H9 (cell line): ENCODE data around the gene PAK6. TPM values are rescaled to one million over a fixed set of nuclear protein-coding genes. Genes with fewer than 3 reads are reported as not detected.

Experiments
- DNase-seq: peaks from one replicate; pipeline ENCODE4 v3.0.0-alpha.2; 2017
- H2AFZ ChIP-seq: one replicate; pipeline ENCODE4 v1.6.1; 2013; ENCODE audit warnings: mild to moderate bottlenecking, low read length, control low read depth, moderate library complexity
- H2AK5ac ChIP-seq: 2 replicates; pipeline ENCODE4 v1.6.1; 2013; ENCODE audit warnings: low read length, control low read depth, mixed read lengths; ENCODE audit not compliant: insufficient read length
- H2BK120ac ChIP-seq: one replicate; pipeline ENCODE4 v1.6.1; 2013; ENCODE audit warnings: low read depth, mild to moderate bottlenecking, low read length, control low read depth, inconsistent platforms; ENCODE audit not compliant: poor library complexity, severe bottlenecking
- H2BK12ac ChIP-seq: 2 replicates; pipeline ENCODE4 v1.6.1; 2013; ENCODE audit warnings: low read length, control low read depth, mixed read lengths, low read depth; ENCODE audit not compliant: insufficient read length
- H2BK15ac ChIP-seq: 2 replicates; pipeline ENCODE4 v1.6.1; 2013; ENCODE audit warnings: low read depth, low read length, control low read depth
- H2BK20ac ChIP-seq: one replicate; pipeline ENCODE4 v1.6.1; 2013; ENCODE audit warnings: low read depth, mild to moderate bottlenecking, low read length, control low read depth, inconsistent platforms; ENCODE audit not compliant: poor library complexity, severe bottlenecking
- H2BK5ac ChIP-seq: 2 replicates; pipeline ENCODE4 v1.6.1; 2013; ENCODE audit warnings: low read length, control low read depth, mixed read lengths; ENCODE audit not compliant: insufficient read length
- H3K14ac ChIP-seq: 2 replicates; pipeline ENCODE4 v1.6.1; 2013; ENCODE audit warnings: low read length, control low read depth; ENCODE audit not compliant: insufficient read depth
- H3K18ac ChIP-seq: 2 replicates; pipeline ENCODE4 v1.6.1; 2013; ENCODE audit warnings: low read depth, mild to moderate bottlenecking, mixed read lengths, low read length, control low read depth; ENCODE audit not compliant: insufficient read length
- H3K23ac ChIP-seq: 2 replicates; pipeline ENCODE4 v1.6.1; 2013; ENCODE audit warnings: low read length, control low read depth, mixed read lengths, low read depth; ENCODE audit not compliant: insufficient read length
- H3K23me2 ChIP-seq: 2 replicates; pipeline ENCODE4 v1.6.1; 2013; ENCODE audit warnings: low read depth, mild to moderate bottlenecking, mixed read lengths, low read length, control low read depth; ENCODE audit not compliant: insufficient read length, poor library complexity, severe bottlenecking
- H3K27ac ChIP-seq: 2 replicates; pipeline ENCODE4 v1.5.1; 2013; ENCODE audit warnings: low read length, control low read depth, mixed read lengths, low read depth; ENCODE audit not compliant: insufficient read length
- H3K27me3 ChIP-seq: 2 replicates; pipeline ENCODE4 v1.6.1; 2013; ENCODE audit warnings: low read length, control low read depth, inconsistent platforms; ENCODE audit not compliant: insufficient read depth
- H3K4ac ChIP-seq: 2 replicates; pipeline ENCODE4 v1.6.1; 2013; ENCODE audit warnings: low read depth, mild to moderate bottlenecking, control low read depth, inconsistent platforms, low read length, moderate library complexity
- H3K4me1 ChIP-seq: 2 replicates; pipeline ENCODE4 v1.6.1; 2013; ENCODE audit warnings: low read length, control low read depth, inconsistent platforms; ENCODE audit not compliant: insufficient read depth
- H3K4me2 ChIP-seq: 2 replicates; pipeline ENCODE4 v1.6.1; 2013; ENCODE audit warnings: low read length, control low read depth, mixed read lengths; ENCODE audit not compliant: insufficient read length, insufficient read depth
- H3K56ac ChIP-seq: 2 replicates; pipeline ENCODE4 v1.6.1; 2013; ENCODE audit warnings: low read depth, mild to moderate bottlenecking, mixed read lengths, low read length, control low read depth; ENCODE audit not compliant: insufficient read length
- H3K79me1 ChIP-seq: 2 replicates; pipeline ENCODE4 v1.6.1; 2013; ENCODE audit warnings: low read depth, mild to moderate bottlenecking, moderate library complexity, low read length, control low read depth, inconsistent platforms; ENCODE audit not compliant: insufficient read depth, poor library complexity, severe bottlenecking
- H3K79me2 ChIP-seq: 2 replicates; pipeline ENCODE4 v1.6.1; 2013; ENCODE audit warnings: low read length, control low read depth, inconsistent platforms; ENCODE audit not compliant: insufficient read depth
- H3K9ac ChIP-seq: 2 replicates; pipeline ENCODE4 v1.6.1; 2013; ENCODE audit warnings: low read length, control low read depth, mixed read lengths; ENCODE audit not compliant: insufficient read length; ENCODE audit errors: extremely low read depth
- H3K9me3 ChIP-seq: one replicate; pipeline ENCODE4 v1.6.1; 2013; ENCODE audit warnings: low read depth, low read length, inconsistent platforms; ENCODE audit not compliant: control insufficient read depth
- H3T11ph ChIP-seq: one replicate; pipeline ENCODE4 v1.6.1; 2013; ENCODE audit warnings: mild to moderate bottlenecking, low read length, control low read depth, inconsistent platforms
- H4K20me1 ChIP-seq: one replicate; pipeline ENCODE4 v1.6.1; 2013; ENCODE audit not compliant: control insufficient read depth, insufficient read length, insufficient read depth
- H4K5ac ChIP-seq: 2 replicates; pipeline ENCODE4 v1.6.1; 2013; ENCODE audit warnings: low read depth, mild to moderate bottlenecking, mixed read lengths, low read length, control low read depth; ENCODE audit not compliant: insufficient read length
- H4K8ac ChIP-seq: replicated peaks from 2 replicates; pipeline ENCODE4 v1.6.1; 2013; ENCODE audit warnings: low read length, control low read depth, mixed read lengths, low read depth; ENCODE audit not compliant: insufficient read length
- H4K91ac ChIP-seq: 2 replicates; pipeline ENCODE4 v1.6.1; 2013; ENCODE audit warnings: low read depth, mild to moderate bottlenecking, moderate library complexity, mixed read lengths, low read length, control low read depth; ENCODE audit not compliant: insufficient read length
- H3K27ac Mint-ChIP-seq, 3 experiments: 2 replicates in 2 of 3; 3 replicates in 1 of 3; pipeline ENCODE4 v1.8.0; 2020 to 2021; ENCODE audit warnings: mixed read lengths in 3 of 3, mild to moderate bottlenecking in 1 of 3, moderate library complexity in 1 of 3
- H3K27me3 Mint-ChIP-seq: 2 replicates; pipeline ENCODE4 v1.8.0; 2021; ENCODE audit warnings: low read depth, mild to moderate bottlenecking, moderate library complexity, mixed read lengths
- H3K36me3 Mint-ChIP-seq, 3 experiments: 2 replicates in 2 of 3; 3 replicates in 1 of 3; pipeline ENCODE4 v1.8.0; 2020 to 2021; ENCODE audit warnings: low read depth in 3 of 3, mixed read lengths in 3 of 3; ENCODE audit not compliant: insufficient read depth in 1 of 3
- H3K4me1 Mint-ChIP-seq, 2 experiments: 2 replicates each; pipeline ENCODE4 v1.8.0; 2020; ENCODE audit warnings: mixed read lengths in 2 of 2
- H3K4me3 Mint-ChIP-seq, 2 experiments: 2 replicates in 1 of 2; 3 replicates in 1 of 2; pipeline ENCODE4 v1.8.0; 2020 to 2021; ENCODE audit warnings: mild to moderate bottlenecking in 2 of 2, mixed read lengths in 2 of 2, moderate library complexity in 1 of 2
- H3K9me3 Mint-ChIP-seq, 2 experiments: 2 replicates in 1 of 2; 3 replicates in 1 of 2; pipeline ENCODE4 v1.8.0; 2020; ENCODE audit warnings: mild to moderate bottlenecking in 2 of 2, mixed read lengths in 2 of 2, moderate library complexity in 1 of 2
- CTCF ChIP-seq: fragments of 200-600 bp; sonication (generic); conservative IDR thresholded peaks from 3 replicates; pipeline ENCODE4 v1.8.0; 2021; ENCODE audit warnings: antibody characterized with exemption, mild to moderate bottlenecking
- WGBS: extraction: QIAGEN DNeasy Blood & Tissue Kit; methylation state at CpG from one replicate; pipeline ENCODE4 v1.1.7; 2013; ENCODE audit warnings: missing lambda C conversion rate, low lambda C conversion rate, mixed read lengths; ENCODE audit not compliant: insufficient read length; ENCODE audit errors: extremely low coverage; 5-methylcytosine and 5-hydroxymethylcytosine counted together
- total RNA-seq: library from RNA; stranded (reverse); gene quantifications from 2 replicates; pipeline ENCODE4 v1.2.1, GENCODE V29; 2021

The PAK6 gene
- total RNA-seq, 1 experiment from 2014 or later: 7.4 TPM

GRCh38 chr15:40265355-40265754 is 26.5 kb downstream of the PAK6 start:
- Histone ChIP-seq H3K4me2 (no peak overlapping the region), H4K91ac (no peak overlapping the region), H2BK5ac (no peak overlapping the region), H3K9me3 (no peaks in the 10 kb centered on the region), H2BK15ac (no peak overlapping the region), H3K27me3 (no peaks in the 10 kb centered on the region), H3K9ac (no peak overlapping the region), H3K79me1 (no peaks in the 10 kb centered on the region), H2BK20ac (no peak overlapping the region), H3T11ph (no peak overlapping the region), H4K8ac (no peak overlapping the region), H3K23ac (no peak overlapping the region), H3K23me2 (no peaks in the 10 kb centered on the region), H3K18ac (no peak overlapping the region), H3K56ac (no peak overlapping the region), H2BK12ac (no peak overlapping the region), H4K20me1 (no peaks in the 10 kb centered on the region), H2BK120ac (no peak overlapping the region), H2AK5ac (no peak overlapping the region), H3K4ac (no peak overlapping the region), H3K4me1 (no peaks in the 10 kb centered on the region), H3K79me2 (no peaks in the 10 kb centered on the region), H3K27ac (no peak overlapping the region), H4K5ac (no peak overlapping the region), H3K14ac (no peak overlapping the region), H2AFZ (no peak overlapping the region)
- no CpG with 5 or more reads among the region's 10 CpGs for WGBS
- Mint-ChIP-seq H3K27me3 (no peaks in the 10 kb centered on the region; the same call in 1 of the 2 replicates), H3K36me3 (no peaks in the 10 kb centered on the region; a peak in 2 of 7 replicates), H3K9me3 (no peaks in the 10 kb centered on the region; a peak in 1 of 5 replicates), H3K4me1 (peaks cover 15 to 31% of the 10 kb centered on the region in 2 experiments), H3K4me3 (no peak overlapping the region), H3K27ac (no peak overlapping the region)
- no peak for DNase-seq
- no peak for TF ChIP-seq CTCF
